ENCODE data around the gene APP.

GRCh38 chr21:26089730-26090129 is 80.8 kb downstream of the APP start:
- no peak for TF ChIP-seq CTCF (IDR thresholded peaks at IDR 0.05 in 2 of 3, conservative IDR thresholded peaks at IDR 0.05 in 1 of 3; ENCODE audit: control insufficient read depth in 2 of 3, extremely low read depth in 1 of 3, insufficient read depth in 1 of 3, low read depth in 3 of 3, low read length in 3 of 3)
- no peak for TF ChIP-seq CEBPB (IDR thresholded peaks at IDR 0.05; ENCODE audit: borderline replicate concordance in 1 of 2, low read depth in 2 of 2, low read length in 2 of 2)
- no peak for TF ChIP-seq MYB (IDR thresholded peaks at IDR 0.05; ENCODE audit: borderline replicate concordance, low read depth, low read length)
- TF ChIP-seq RFX5 (IDR thresholded peaks at IDR 0.05; ENCODE audit: low read depth, low read length), result no peak
- no peak for TF ChIP-seq BHLHE40 (IDR thresholded peaks at IDR 0.05; ENCODE audit: borderline replicate concordance in 1 of 2, low read depth in 2 of 2, low read length in 1 of 2)
- no peak for TF ChIP-seq CBFB (IDR thresholded peaks at IDR 0.05; ENCODE audit: low read depth)
- no peak for TF ChIP-seq SUZ12 (IDR thresholded peaks at IDR 0.05; ENCODE audit: unreplicated experiment)
- no peak for TF ChIP-seq MTA2 (IDR thresholded peaks at IDR 0.05; ENCODE audit: low read depth)
- no peak for TF ChIP-seq USF1 (IDR thresholded peaks at IDR 0.05; ENCODE audit: borderline replicate concordance, extremely low read length, insufficient read depth, low read depth, low read length)
- no peak for TF ChIP-seq EP300 (IDR thresholded peaks at IDR 0.05; ENCODE audit: borderline replicate concordance in 1 of 2, control insufficient read depth in 1 of 2, low read depth in 2 of 2, low read length in 2 of 2)
- TF ChIP-seq BCL3 (IDR thresholded peaks at IDR 0.05; ENCODE audit: borderline replicate concordance, insufficient read depth, low read depth, low read length, poor library complexity, severe bottlenecking), result no peak

Data from GM12878 (cell line).